Vagina (tissue), 2 donors: ENCODE measurements around the gene MEIS1.

ENCODE experiments used
- CTCF ChIP-seq, 3 experiments: fragments of 450-650 bp in 2 of 3; fragments of 200-600 bp in 1 of 3; sonication (generic) in 1 of 3; IDR thresholded peaks; one replicate each; pipeline ENCODE4 v1.5.1; 2017 to 2019; ENCODE audit warnings: antibody characterized with exemption in 3 of 3, mild to moderate bottlenecking in 2 of 3, moderate library complexity in 2 of 3
- POLR2A ChIP-seq, 2 donors: fragments of 450-650 bp; IDR thresholded peaks; one replicate each; pipeline ENCODE4 v1.6.1; 2017; ENCODE audit warnings: antibody characterized with exemption in 2 of 2, mild to moderate bottlenecking in 2 of 2, moderate library complexity in 2 of 2

GRCh38 chr2:66523377-66523969 is 88.5 kb downstream of the MEIS1 start:
- TF ChIP-seq CTCF (IDR thresholded peaks at IDR 0.05) (no peak), POLR2A (IDR thresholded peaks at IDR 0.05) (no peak)
